ENCODE measurements around the gene WIPF1. TPM values are rescaled to one million over a fixed set of nuclear protein-coding genes. Genes with fewer than 3 reads are reported as not detected.

Gene WIPF1
- total and polyA plus RNA-seq, 2 of the 13 experiments (the other 11 are each of a cell fraction or from before 2014, with no cell fraction given): 0.01 TPM; not detected in 1

GRCh38 chr2:174615871-174616436 lies 18.4 kb upstream of the WIPF1 start:
- Histone ChIP-seq H3K27me3 (ENCODE audit: control insufficient read depth in 1 of 2, insufficient read depth in 2 of 2, low read length in 2 of 2) (peaks cover 0 to 6% of the 10 kb centered on the region in 2 experiments; a peak in 1 of 5 replicates), H3K4me2 (ENCODE audit: low read depth, low read length) (no peak overlapping the region), H3K27ac (ENCODE audit: extremely low read length, insufficient read depth, low read length) (no peak overlapping the region), H3K4me1 (ENCODE audit: insufficient read depth, low read length) (0 out of 2 replicates have a peak, but pooled peaks cover 8% of the 10 kb centered on the region), H3K79me2 (ENCODE audit: insufficient read depth, low read length) (no peaks in the 10 kb centered on the region), H3K9me3 (ENCODE audit: low read length) (no peaks in the 10 kb centered on the region), H4K20me1 (ENCODE audit: insufficient read depth, low read length) (no peaks in the 10 kb centered on the region), H2AFZ (ENCODE audit: low read length) (no peak overlapping the region), H3K4me3 (replicated peaks in 1 of 3; ENCODE audit: insufficient read depth in 1 of 3, low read depth in 2 of 3, low read length in 3 of 3) (no peak overlapping the region), H3K36me3 (replicated peaks in 1 of 2; ENCODE audit: control insufficient read depth in 1 of 2, insufficient read depth in 2 of 2, low read length in 2 of 2) (no peaks in the 10 kb centered on the region), H3K9ac (ENCODE audit: insufficient read depth, low read depth, low read length) (no peak overlapping the region)
- intact Hi-C loops (cut with micrococcal nuclease; ENCODE audit: unreplicated experiment): no loop called here
- FAIRE-seq: no peak
- ATAC-seq: no peak
- no peak for TF ChIP-seq ZNF484 (CRISPR knock-in tag; IDR thresholded peaks at IDR 0.05; ENCODE audit: borderline replicate concordance, low read depth)
- TF ChIP-seq ZBTB37 (CRISPR knock-in tag; IDR thresholded peaks at IDR 0.05): no peak
- no peak for TF ChIP-seq ZNF709 (CRISPR knock-in tag; IDR thresholded peaks at IDR 0.05)
- no peak for TF ChIP-seq RNF2 (conservative IDR thresholded peaks at IDR 0.05; ENCODE audit: low read depth)
- TF ChIP-seq NR2F1 (CRISPR knock-in tag; IDR thresholded peaks at IDR 0.05): no peak
- no peak for TF ChIP-seq SNRNP70 (IDR thresholded peaks at IDR 0.05; ENCODE audit: low read depth, low read length)
- TF ChIP-seq ZNF451 (CRISPR knock-in tag; IDR thresholded peaks at IDR 0.05): no peak
- CTCF ChIA-PET (ENCODE audit: low intra/inter-chr PET ratio, low total read pairs): no interaction called here
- DNase-seq (ENCODE audit: low spot score): no peak
- POLR2A ChIA-PET: no interaction called here
- WGBS (ENCODE audit: low lambda C conversion rate): 1% methylated on average over 4 of the region's 4 CpGs
- in situ Hi-C loops (cut with HindIII; ENCODE audit: extremely low pct_ligation_motif_present, low pct_unique_long_range_greater_than_20kb): no loop called here
- no TSS peak for BruUV-seq (replicated peaks)

- FAIRE-seq (no peak), ATAC-seq (no peak), DNase-seq (ENCODE audit: low spot score) (no peak)
- Histone ChIP-seq H3K9me3 (ENCODE audit: low read length) (no peaks in the 10 kb centered on the region), H3K4me3 (replicated peaks in 1 of 3; ENCODE audit: insufficient read depth in 1 of 3, low read depth in 2 of 3, low read length in 3 of 3) (no peak overlapping the region), H3K79me2 (ENCODE audit: insufficient read depth, low read length) (no peaks in the 10 kb centered on the region), H3K27me3 (ENCODE audit: control insufficient read depth in 1 of 2, insufficient read depth in 2 of 2, low read length in 2 of 2) (peaks cover 0 to 18% of the 10 kb centered on the region in 2 experiments; a peak in 2 of 5 replicates), H3K27ac (ENCODE audit: extremely low read length, insufficient read depth, low read length) (no peak overlapping the region), H3K36me3 (replicated peaks in 1 of 2; ENCODE audit: control insufficient read depth in 1 of 2, insufficient read depth in 2 of 2, low read length in 2 of 2) (no peaks in the 10 kb centered on the region), H3K9ac (ENCODE audit: insufficient read depth, low read depth, low read length) (no peak overlapping the region), H2AFZ (ENCODE audit: low read length) (no peak overlapping the region), H4K20me1 (ENCODE audit: insufficient read depth, low read length) (no peaks in the 10 kb centered on the region), H3K4me1 (ENCODE audit: insufficient read depth, low read length) (0 out of 2 replicates have a peak, but pooled peaks cover 8% of the 10 kb centered on the region), H3K4me2 (ENCODE audit: low read depth, low read length) (no peak overlapping the region)
- POLR2A ChIA-PET: no interaction called here
- in situ Hi-C loops (cut with HindIII; ENCODE audit: extremely low pct_ligation_motif_present, low pct_unique_long_range_greater_than_20kb) (no loop called here), intact Hi-C loops (cut with micrococcal nuclease; ENCODE audit: unreplicated experiment) (no loop called here)
- WGBS (ENCODE audit: low lambda C conversion rate): 2% methylated on average over 4 of the region's 4 CpGs
- BruUV-seq (replicated peaks): no TSS peak
- CTCF ChIA-PET (ENCODE audit: low intra/inter-chr PET ratio, low total read pairs): no interaction called here
- no peak for TF ChIP-seq CC2D1A (CRISPR knock-in tag; IDR thresholded peaks at IDR 0.05)
- no peak for TF ChIP-seq NFKB2 (CRISPR knock-in tag; IDR thresholded peaks at IDR 0.05; ENCODE audit: borderline replicate concordance)
- TF ChIP-seq SRSF4 (IDR thresholded peaks at IDR 0.05; ENCODE audit: low read depth, low read length, poor library complexity, severe bottlenecking): no peak
- TF ChIP-seq KAT7 (CRISPR knock-in tag; IDR thresholded peaks at IDR 0.05; ENCODE audit: borderline replicate concordance): no peak
- no peak for TF ChIP-seq SP2 (CRISPR knock-in tag; IDR thresholded peaks at IDR 0.05)
- TF ChIP-seq FOXK1 (CRISPR knock-in tag; IDR thresholded peaks at IDR 0.05; ENCODE audit: borderline replicate concordance, low read depth): no peak
- no peak for TF ChIP-seq SIX4 (CRISPR knock-in tag; IDR thresholded peaks at IDR 0.05)
- no peak for TF ChIP-seq REPIN1 (CRISPR knock-in tag; IDR thresholded peaks at IDR 0.05; ENCODE audit: borderline replicate concordance, low read depth)
- no peak for TF ChIP-seq SOX5 (CRISPR knock-in tag; IDR thresholded peaks at IDR 0.05; ENCODE audit: borderline replicate concordance)
- TF ChIP-seq TEAD3 (CRISPR knock-in tag; optimal IDR thresholded peaks at IDR 0.05; ENCODE audit: borderline replicate concordance): no peak
Observed at GRCh38 chr2:174614261-174614660, 16.7 kb upstream of the WIPF1 start.
